ENCODE results near the gene CTSH. TPM values are rescaled to one million over a fixed set of nuclear protein-coding genes. Genes with fewer than 3 reads are reported as not detected.
A peak's percentile ranks its signal among the peaks of the same experiment; 100 is the strongest.

The CTSH gene
- total and polyA plus RNA-seq, 2 of the 13 experiments (the other 11 are each of a cell fraction or from before 2014, with no cell fraction given) = 265 to 653 TPM

- peak; percentile 58; the same call in 1 of the 2 replicates for TF ChIP-seq KDM2A (CRISPR knock-in tag; IDR thresholded peaks at IDR 0.05; ENCODE audit: borderline replicate concordance, low read depth)
- no peak for TF ChIP-seq JUND (CRISPR knock-in tag; IDR thresholded peaks at IDR 0.05)
- peak; percentile 82; the same call in 1 of the 2 replicates for TF ChIP-seq DMAP1 (CRISPR knock-in tag; IDR thresholded peaks at IDR 0.05)
- peak; percentile 51 for TF ChIP-seq ARID5B (CRISPR knock-in tag; IDR thresholded peaks at IDR 0.05)
- TF ChIP-seq CREB3 (CRISPR knock-in tag; IDR thresholded peaks at IDR 0.05) = no peak
- no peak for TF ChIP-seq NKX3-1 (CRISPR knock-in tag; IDR thresholded peaks at IDR 0.05)
- TF ChIP-seq FOXP1 (IDR thresholded peaks at IDR 0.05) = no peak
- 0 out of 2 replicates have a peak, but pooled peaks have one; percentile 21 for TF ChIP-seq FOXP1 (CRISPR knock-in tag; IDR thresholded peaks at IDR 0.05)
- TF ChIP-seq MED8 (CRISPR knock-in tag; IDR thresholded peaks at IDR 0.05; ENCODE audit: insufficient replicate concordance) = no peak
- TF ChIP-seq ZNF501 (CRISPR knock-in tag; IDR thresholded peaks at IDR 0.05) = peak; percentile 42; the same call in 1 of the 2 replicates
- TF ChIP-seq CCAR2 (optimal IDR thresholded peaks at IDR 0.05; ENCODE audit: low read depth, low read length) = no peak
- TF ChIP-seq ZMYM4 (CRISPR knock-in tag; IDR thresholded peaks at IDR 0.05) = 0 out of 2 replicates have a peak, but pooled peaks have one; percentile 12
- TF ChIP-seq PAF1 (CRISPR knock-in tag; IDR thresholded peaks at IDR 0.05) = no peak
- no peak for TF ChIP-seq FLYWCH1 (CRISPR knock-in tag; IDR thresholded peaks at IDR 0.05)
- peak; percentile 56; the same call in 1 of the 3 replicates for TF ChIP-seq MXI1 (IDR thresholded peaks at IDR 0.05; ENCODE audit: borderline replicate concordance, low read depth, low read length)
- peak; percentile 91 for TF ChIP-seq THAP11 (CRISPR knock-in tag; IDR thresholded peaks at IDR 0.05)
- peak; percentile 28; the same call in 1 of the 2 replicates for TF ChIP-seq ZNF768 (CRISPR knock-in tag; IDR thresholded peaks at IDR 0.05)
- peak; percentile 66; the same call in 1 of the 2 replicates for TF ChIP-seq ZNF331 (CRISPR knock-in tag; IDR thresholded peaks at IDR 0.05)
- no peak for TF ChIP-seq MTF2 (CRISPR knock-in tag; IDR thresholded peaks at IDR 0.05; ENCODE audit: borderline replicate concordance)
- peak; percentile 22; the same call in 1 of the 2 replicates for TF ChIP-seq ZNF891 (CRISPR knock-in tag; IDR thresholded peaks at IDR 0.05)
- peak; percentile 47 for TF ChIP-seq ZNF430 (CRISPR knock-in tag; IDR thresholded peaks at IDR 0.05)
- TF ChIP-seq SRSF1 (optimal IDR thresholded peaks at IDR 0.05; ENCODE audit: low read depth, low read length) = peak; percentile 72
- no peak for TF ChIP-seq TBX3 (IDR thresholded peaks at IDR 0.05; ENCODE audit: borderline replicate concordance)
- no peak for TF ChIP-seq SOX13 (IDR thresholded peaks at IDR 0.05)
- TF ChIP-seq SOX13 (CRISPR knock-in tag; conservative IDR thresholded peaks at IDR 0.05 in 1 of 2, IDR thresholded peaks at IDR 0.05 in 1 of 2) = peak; percentile 48 to 76; a peak in 1 of 4 replicates
- peak; percentile 8; the same call in 1 of the 2 replicates for TF ChIP-seq SP2 (CRISPR knock-in tag; IDR thresholded peaks at IDR 0.05)
- peak; percentile 52; the same call in 1 of the 2 replicates for TF ChIP-seq TFAP4 (IDR thresholded peaks at IDR 0.05; ENCODE audit: borderline replicate concordance, low read depth)
These were observed 71.7 kb downstream of the CTSH start (continued) for GRCh38 chr15:78872972-78873792.
